ELR (cell line): ENCODE measurements around the gene APBB2.
A peak's percentile ranks its signal among the peaks of the same experiment; 100 is the strongest.
"Not testable (repeated sequence)": the region's sequence is repeated elsewhere in the genome, so short reads cannot be mapped to it uniquely, and the experiment has no call there.

Experiments used
- DNase-seq: peaks from one replicate; pipeline ENCODE4 v3.0.0-alpha.2; 2015; ENCODE audit warnings: low read depth

The APBB2 gene

DNA sequence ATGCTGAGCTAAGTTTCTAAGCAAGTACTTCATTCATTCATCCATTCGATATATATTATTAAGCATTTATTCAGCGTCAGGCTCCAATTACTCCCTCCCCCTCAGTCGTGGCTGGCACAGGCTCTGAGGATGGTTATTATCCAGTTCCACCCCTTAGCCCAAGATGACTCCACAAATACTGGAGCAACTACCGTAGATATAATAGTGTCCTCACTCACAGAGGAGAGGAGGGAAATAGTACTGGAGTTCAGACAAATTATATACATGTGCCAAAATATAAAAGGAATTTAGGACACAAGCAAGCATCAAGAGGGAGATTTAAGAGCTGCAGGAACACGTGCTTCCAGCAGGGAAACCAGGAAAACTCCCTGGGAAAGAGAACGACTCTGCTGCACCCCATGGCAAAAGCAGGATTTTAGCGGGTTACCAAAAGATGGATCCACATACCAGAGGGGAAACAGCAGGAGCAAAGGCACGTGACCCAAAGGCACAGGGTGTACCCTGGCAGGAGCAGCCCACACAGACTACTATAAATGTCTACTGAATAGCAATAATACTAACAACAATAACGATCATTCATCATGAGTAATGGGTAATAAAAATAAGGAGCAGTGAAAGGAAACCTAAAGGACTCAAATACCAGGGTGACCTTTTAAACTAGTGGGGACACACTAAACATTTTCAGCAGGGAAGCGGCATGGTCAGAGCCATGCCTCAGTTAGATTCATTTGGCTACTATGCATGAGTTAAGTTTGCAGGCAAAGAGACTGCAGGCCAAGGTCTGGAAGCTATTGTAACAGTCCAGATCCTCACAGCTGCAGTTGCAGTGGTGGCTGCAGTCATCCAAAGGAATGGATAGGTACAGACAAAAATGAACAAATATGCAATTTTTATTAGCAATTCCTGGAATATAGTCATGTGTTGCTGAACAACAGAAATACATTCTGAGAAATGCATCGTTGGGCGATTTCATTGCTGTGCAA is 153.7 kb downstream of the APBB2 start:
- peak; percentile 64 for DNase-seq

GRCh38 chr4:41059411-41059810 is 154.9 kb downstream of the APBB2 start:
- DNase-seq: not testable (repeated sequence)

GRCh38 chr4:41058426-41058825 is 155.9 kb downstream of the APBB2 start:
- peak; percentile 80 for DNase-seq

DNA sequence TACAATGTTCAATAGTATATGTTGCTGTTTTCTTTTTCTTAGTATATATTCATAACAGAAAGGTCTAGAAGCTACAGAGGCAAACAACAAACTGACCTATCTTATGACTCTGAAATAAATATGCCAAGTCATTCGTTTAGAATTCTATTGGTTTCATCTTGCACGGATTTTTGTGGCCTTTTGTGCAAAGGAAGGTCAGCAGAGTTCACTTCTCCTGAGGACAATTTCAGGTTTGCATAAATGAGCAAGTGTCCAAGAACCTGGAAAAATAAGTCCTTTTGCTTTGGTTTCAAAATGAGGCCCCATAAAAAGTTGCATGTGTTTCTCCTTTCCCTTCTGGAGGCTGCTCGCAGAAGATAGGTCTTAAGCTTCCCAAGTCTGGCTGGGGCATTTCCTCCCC is 156.9 kb downstream of the APBB2 start:
- peak; percentile 83 for DNase-seq

DNA sequence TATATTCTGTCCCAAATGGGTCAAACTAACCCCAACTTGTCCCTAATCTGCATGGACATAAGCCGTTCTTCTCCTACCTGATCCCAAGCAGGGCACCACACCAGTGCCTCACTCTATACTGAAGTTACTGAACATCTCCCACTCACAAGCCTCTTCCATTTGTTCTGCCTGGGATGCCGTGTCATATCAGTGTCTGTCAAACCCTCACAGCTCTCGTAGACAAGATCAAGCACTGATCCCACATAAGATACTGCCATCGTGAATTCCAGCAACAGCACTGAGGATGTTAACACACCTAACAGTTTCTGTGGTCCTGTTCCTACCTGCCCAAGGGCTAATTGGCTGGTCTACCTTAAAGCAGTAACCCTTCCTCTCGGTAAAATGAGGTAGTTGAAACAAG is 162.1 kb downstream of the APBB2 start:
- no peak for DNase-seq

DNA sequence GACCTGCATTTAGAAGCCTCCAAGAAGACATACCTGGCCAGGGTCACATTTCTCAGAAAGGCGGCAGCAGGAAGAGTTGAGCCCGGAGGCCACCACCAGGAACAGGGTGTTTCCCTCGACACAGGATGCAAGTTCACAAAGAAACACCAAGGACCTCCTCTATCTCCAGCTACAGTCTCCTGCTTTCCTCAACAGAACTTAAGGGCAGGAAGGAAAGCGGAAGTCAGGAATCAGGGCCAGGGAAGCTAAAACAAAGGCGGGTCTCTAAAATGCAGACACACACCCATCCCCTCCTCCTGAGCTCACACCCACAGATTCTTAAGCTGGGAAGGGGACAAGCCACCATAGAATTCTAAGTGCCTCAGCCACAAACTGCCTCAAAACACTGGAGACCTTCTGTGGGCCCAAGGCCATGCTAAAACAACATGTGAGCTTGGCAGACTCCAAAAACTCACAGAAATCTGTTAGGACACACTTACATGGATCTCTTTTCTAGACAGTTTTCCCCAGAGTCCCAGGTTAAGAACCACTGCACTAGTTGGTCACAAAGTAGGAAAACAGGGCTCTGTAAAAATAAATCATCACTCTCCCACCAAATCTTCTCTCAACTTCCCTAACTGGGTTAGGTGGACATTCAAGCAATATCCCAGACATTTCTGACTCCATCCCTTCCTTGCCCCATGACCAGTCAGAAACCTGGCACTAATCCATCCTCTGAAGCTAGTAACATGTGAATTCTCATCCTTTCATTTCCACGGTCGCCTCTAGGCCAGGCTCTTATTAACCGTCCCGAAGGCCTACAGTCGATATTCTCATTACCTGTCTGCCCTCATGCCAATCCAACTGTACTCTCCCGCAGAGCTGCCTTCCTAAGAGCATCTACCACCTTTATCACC is 163.2 kb downstream of the APBB2 start:
- no peak for DNase-seq

DNA sequence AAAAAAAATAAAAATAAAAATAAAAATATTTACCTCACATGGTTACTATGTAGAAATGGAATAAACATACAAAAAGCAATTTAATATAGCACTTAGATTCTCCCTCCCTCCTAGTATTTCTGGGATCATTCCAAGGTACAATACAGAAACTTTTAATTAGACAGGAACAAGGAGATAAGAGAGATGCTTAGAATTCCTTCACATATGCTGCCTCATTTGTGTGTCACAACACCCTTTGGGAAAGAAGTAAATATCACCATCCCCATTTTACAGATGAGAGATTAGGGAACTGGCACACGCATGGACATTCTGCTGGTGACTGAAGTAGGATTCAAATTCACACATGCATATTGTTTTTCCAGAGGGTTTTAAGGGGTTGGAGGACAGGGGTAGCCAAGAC is 164.2 kb downstream of the APBB2 start:
- DNase-seq: no peak

DNA sequence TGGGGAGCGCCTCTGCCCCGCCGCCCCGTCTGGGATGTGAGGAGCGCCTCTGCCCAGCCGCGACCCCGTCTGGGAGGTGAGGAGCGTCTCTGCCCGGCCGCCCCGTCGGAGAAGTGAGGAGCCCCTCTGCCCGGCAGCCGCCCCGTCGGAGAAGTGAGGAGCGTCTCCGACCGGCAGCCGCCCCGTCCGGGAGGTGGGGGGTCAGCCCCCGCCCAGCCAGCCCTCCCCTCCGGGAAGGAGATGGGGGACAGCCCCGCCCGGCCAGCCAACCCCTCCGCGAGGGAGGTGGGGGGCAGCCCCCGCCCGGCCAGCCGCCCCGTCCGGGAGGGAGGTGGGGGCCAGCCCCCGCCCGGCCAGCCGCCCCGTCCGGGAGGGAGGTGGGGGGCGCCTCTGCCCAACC is 165.2 kb downstream of the APBB2 start:
- DNase-seq: not testable (repeated sequence)

DNA sequence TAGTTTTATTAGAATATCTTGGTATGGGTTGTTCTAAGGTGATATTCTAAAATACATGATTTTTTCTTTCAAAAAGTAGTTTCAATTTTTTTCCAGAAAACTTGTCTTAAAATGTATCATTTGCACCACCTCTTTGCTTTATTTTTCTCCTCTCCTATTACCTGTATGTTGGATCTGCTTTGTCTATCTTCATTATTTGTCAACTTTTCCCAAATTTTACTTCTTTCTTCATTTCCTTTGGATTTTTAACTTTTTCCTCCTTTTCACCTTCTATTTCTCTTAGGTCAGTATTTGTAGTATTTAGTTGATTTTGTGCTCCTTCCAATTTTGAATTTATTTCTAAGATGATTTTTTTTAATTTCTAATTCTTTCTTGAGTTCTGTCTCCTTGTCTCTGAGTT is 169.6 kb downstream of the APBB2 start:
- no peak for DNase-seq

GRCh38 chr4:41044165-41044564 is 170.2 kb downstream of the APBB2 start:
- peak; percentile 45 for DNase-seq

GRCh38 chr4:41043465-41043864 is 170.9 kb downstream of the APBB2 start:
- no peak for DNase-seq

DNA sequence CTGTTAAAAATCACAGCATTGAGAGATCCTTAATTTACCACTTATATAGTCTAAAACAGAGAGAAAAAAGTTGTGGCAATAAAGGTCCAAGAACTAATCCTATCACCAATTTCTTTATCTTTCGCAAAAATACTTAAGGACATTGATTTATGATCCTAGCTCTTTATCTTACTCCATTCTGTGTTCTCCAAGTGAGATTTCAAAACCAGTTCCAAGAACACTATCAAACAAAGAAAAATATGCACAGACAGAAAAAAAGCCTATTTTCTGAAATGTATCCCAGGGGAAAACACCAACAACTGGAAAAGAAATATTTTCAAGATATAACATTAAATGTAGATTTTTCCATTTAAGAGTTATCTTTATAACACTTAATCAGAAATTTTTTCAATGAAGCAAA is 172.8 kb downstream of the APBB2 start:
- no peak for DNase-seq

DNA sequence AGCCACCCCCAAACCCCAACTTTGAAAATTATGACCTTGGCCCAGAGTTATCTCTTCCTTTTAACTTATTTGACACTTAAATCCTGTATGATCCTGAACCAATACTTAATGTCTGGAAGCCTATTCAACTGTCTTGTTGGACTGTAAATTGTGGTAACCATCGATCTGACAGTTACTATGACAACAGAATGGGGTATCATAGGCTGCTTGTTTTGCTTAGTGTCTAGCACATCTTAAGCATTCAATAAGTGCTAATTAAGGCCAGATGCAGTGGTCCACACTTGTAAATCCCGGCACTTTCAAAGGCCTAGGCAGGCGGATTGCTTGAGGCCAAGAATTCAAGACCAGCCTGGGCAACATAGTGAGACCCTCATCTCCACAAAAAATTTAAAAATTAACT is 175.0 kb downstream of the APBB2 start:
- no peak for DNase-seq

DNA sequence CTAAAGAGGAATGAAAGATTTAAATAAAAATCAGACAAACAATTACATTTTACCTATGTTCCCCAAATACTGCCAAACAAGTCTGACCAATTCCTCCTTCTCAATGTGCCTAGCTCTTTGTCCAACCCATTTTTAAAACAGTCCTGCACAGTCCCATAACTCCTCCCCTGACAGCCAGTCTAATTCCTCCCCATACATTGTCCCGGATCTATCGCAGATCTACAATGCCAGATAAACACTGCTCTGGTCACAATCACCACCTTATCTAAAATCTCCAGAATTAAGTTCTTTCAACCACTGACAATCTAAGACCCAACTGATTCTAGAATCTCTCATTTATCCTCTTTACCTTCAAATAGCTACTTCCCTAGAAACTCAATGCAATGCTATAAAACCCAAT is 176.0 kb downstream of the APBB2 start:
- DNase-seq: no peak

GRCh38 chr4:41029098-41029497 is 185.2 kb downstream of the APBB2 start:
- DNase-seq: no peak

- no peak for DNase-seq
These were observed 185.8 kb downstream of the APBB2 start for GRCh38 chr4:41028392-41029076.

- DNase-seq: no peak
These were observed 187.4 kb downstream of the APBB2 start for GRCh38 chr4:41026971-41027370.

DNA sequence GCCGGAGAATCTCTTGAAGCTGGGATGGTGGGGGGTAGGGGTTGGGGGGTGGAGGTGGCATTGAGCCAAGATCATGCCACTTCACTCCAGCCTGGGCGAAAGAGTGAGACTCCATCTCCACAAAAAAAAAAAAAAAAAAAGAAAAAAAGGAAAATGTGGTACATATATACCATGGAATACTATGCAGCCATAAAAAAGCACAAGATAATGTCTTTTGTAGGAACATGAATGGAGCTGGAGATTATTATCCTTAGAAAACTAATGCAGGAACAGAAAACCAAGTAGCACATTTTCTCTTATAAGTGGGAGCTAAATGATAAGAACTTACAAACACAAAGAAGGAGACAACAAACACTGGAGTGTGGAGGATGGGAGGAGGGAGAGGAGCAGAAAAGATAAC is 188.5 kb downstream of the APBB2 start:
- no peak for DNase-seq

- no peak for DNase-seq
These were observed 189.5 kb downstream of the APBB2 start for GRCh38 chr4:41024556-41025491.

DNA sequence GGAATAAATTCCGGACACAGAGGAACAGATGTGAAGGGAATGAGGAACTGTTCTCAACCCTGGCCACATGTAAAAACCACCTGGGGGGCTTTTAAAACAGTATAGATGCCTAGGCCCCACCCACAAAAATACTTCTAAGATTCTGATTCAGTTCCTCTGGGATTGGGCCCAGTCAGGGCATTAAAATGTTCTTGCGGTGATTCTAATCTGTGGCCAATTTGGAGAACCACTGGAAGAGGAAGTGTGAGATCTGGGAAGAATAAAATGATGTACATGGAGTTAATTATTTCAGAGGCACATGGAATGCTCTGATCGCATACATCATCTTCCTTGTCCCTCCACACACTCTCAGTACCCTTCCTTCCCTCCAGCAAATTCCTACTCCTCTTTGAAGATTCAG is 192.2 kb downstream of the APBB2 start:
- DNase-seq: no peak

DNA sequence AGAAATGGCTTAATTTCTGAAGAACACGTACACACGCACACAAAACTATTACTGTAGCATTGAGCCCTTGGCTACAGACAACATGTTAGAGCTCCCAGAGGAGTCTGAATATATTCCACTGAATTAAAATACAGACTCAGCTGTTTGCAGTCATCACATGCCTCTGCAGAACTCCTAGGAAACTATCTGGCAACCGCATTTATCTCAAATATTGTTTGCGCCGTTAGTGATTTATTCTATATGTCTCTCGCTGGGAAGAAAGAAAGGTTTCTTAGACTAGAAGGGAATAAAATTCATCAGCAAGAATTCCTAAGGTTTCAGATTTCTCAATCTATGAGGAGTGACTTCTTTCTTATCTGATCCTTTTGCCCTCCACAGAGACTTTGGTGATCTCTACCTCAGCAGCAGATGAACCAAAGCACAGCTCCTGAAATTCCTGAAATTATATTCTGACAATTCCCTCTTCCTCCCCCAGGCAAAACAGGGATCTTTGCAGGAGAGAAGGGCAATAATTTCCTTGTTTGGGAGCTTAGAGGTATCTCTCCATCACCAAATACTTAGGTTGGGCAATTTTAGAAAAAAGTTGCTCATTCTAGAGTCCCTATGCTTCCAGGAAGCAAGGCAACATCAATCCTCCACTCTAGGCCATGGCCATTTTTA is 199.2 kb downstream of the APBB2 start:
- no peak for DNase-seq
